ENCODE results near the gene ADAR. TPM values are rescaled to one million over a fixed set of nuclear protein-coding genes. Genes with fewer than 3 reads are reported as not detected.
A peak's percentile ranks its signal among the peaks of the same experiment; 100 is the strongest.

The ADAR gene
- polyA plus RNA-seq, 1 donor (not counting 4 experiments of a cell fraction or from before 2014, with no cell fraction given), result 148 TPM

- dilution Hi-C loops (cut with MboI; ENCODE audit: extremely low pct_ligation_motif_present, low sequenced_read_pairs), result no loop called here
- H3K4me1 ChIP-seq (ENCODE audit: control insufficient read depth, extremely low read depth, insufficient read depth, low read length), result peaks cover 3% of the 10 kb centered on the region
- no peak for FAIRE-seq
These were observed 42.1 kb downstream of the ADAR start for GRCh38 chr1:154565876-154566275.

GRCh38 chr1:154559466-154560044 lies 48.4 kb downstream of the ADAR start:
- H3K4me1 ChIP-seq (ENCODE audit: control insufficient read depth, extremely low read depth, insufficient read depth, low read length), result peaks cover 23% of the 10 kb centered on the region
- dilution Hi-C loops (cut with MboI; ENCODE audit: extremely low pct_ligation_motif_present, low sequenced_read_pairs), result no loop called here
- H3K9ac ChIP-seq (ENCODE audit: control insufficient read depth, extremely low read depth, insufficient read depth, low read length), result peak overlapping the region; percentile 82
- DNase-seq (ENCODE audit: low read depth, low spot score), result peak; percentile 70
- peak overlapping the region; percentile 91 for H3K4me2 ChIP-seq (ENCODE audit: control insufficient read depth, extremely low read depth, insufficient read depth, low read depth, low read length)
- H4K20me1 ChIP-seq (ENCODE audit: control insufficient read depth, extremely low read depth, insufficient read depth, low read length), result peaks cover 2% of the 10 kb centered on the region
- peak overlapping the region; percentile 76 to 80 (median 79) for H3K4me3 ChIP-seq (ENCODE audit: control insufficient read depth in 2 of 3, extremely low read depth in 1 of 3, insufficient read depth in 2 of 3, low read depth in 1 of 3, low read length in 3 of 3)
- H3K36me3 ChIP-seq (ENCODE audit: control insufficient read depth in 2 of 2, extremely low read depth in 1 of 2, insufficient read depth in 2 of 2, low read length in 2 of 2), result peaks cover 10 to 12% of the 10 kb centered on the region in 2 experiments
- H3K9me1 ChIP-seq (ENCODE audit: control insufficient read depth, extremely low read depth, insufficient read depth, low read length), result no peaks in the 10 kb centered on the region
- H3K79me2 ChIP-seq (ENCODE audit: control insufficient read depth, insufficient read depth, low read length), result peaks cover 28% of the 10 kb centered on the region
- peak overlapping the region; percentile 84 for H3K27ac ChIP-seq (ENCODE audit: control insufficient read depth, insufficient read depth, low read length)
- peak; percentile 87 for FAIRE-seq
- H2AFZ ChIP-seq (ENCODE audit: control insufficient read depth, low read length), result peak overlapping the region; percentile 60
- TF ChIP-seq CTCF (optimal IDR thresholded peaks at IDR 0.05 in 1 of 3, IDR thresholded peaks at IDR 0.05 in 1 of 3, conservative IDR thresholded peaks at IDR 0.05 in 1 of 3; ENCODE audit: extremely low read depth in 1 of 3, insufficient read depth in 2 of 3, low read length in 3 of 3), result peak; percentile 94 to 98 (median 95)
- TF ChIP-seq EZH2 (IDR thresholded peaks at IDR 0.05; ENCODE audit: low read length), result no peak
- no peaks in the 10 kb centered on the region for H3K9me3 ChIP-seq (ENCODE audit: control insufficient read depth, low read depth, low read length)
- no peaks in the 10 kb centered on the region for H3K27me3 ChIP-seq (ENCODE audit: control insufficient read depth, extremely low read depth, insufficient read depth, low read length)

More at GRCh38 chr1:154565876-154566275, 42.1 kb downstream of the ADAR start:
- Histone ChIP-seq H4K20me1 (ENCODE audit: control insufficient read depth, extremely low read depth, insufficient read depth, low read length) (no peaks in the 10 kb centered on the region), H3K79me2 (ENCODE audit: control insufficient read depth, insufficient read depth, low read length) (no peaks in the 10 kb centered on the region), H3K27ac (ENCODE audit: control insufficient read depth, insufficient read depth, low read length) (no peak overlapping the region), H3K36me3 (ENCODE audit: control insufficient read depth in 2 of 2, extremely low read depth in 1 of 2, insufficient read depth in 2 of 2, low read length in 2 of 2) (no peaks in the 10 kb centered on the region), H3K4me3 (ENCODE audit: control insufficient read depth in 2 of 3, extremely low read depth in 1 of 3, insufficient read depth in 2 of 3, low read depth in 1 of 3, low read length in 3 of 3) (no peak overlapping the region), H3K9me1 (ENCODE audit: control insufficient read depth, extremely low read depth, insufficient read depth, low read length) (no peaks in the 10 kb centered on the region), H3K9me3 (ENCODE audit: control insufficient read depth, low read depth, low read length) (no peaks in the 10 kb centered on the region), H2AFZ (ENCODE audit: control insufficient read depth, low read length) (no peak overlapping the region), H3K9ac (ENCODE audit: control insufficient read depth, extremely low read depth, insufficient read depth, low read length) (no peak overlapping the region), H3K27me3 (ENCODE audit: control insufficient read depth, extremely low read depth, insufficient read depth, low read length) (peaks cover 18% of the 10 kb centered on the region), H3K4me2 (ENCODE audit: control insufficient read depth, extremely low read depth, insufficient read depth, low read depth, low read length) (no peak overlapping the region)
- no peak for DNase-seq (ENCODE audit: low read depth, low spot score)
- no peak for TF ChIP-seq CTCF (optimal IDR thresholded peaks at IDR 0.05 in 1 of 3, IDR thresholded peaks at IDR 0.05 in 1 of 3, conservative IDR thresholded peaks at IDR 0.05 in 1 of 3; ENCODE audit: extremely low read depth in 1 of 3, insufficient read depth in 2 of 3, low read length in 3 of 3)
- no peak for TF ChIP-seq EZH2 (IDR thresholded peaks at IDR 0.05; ENCODE audit: low read length)
